ENCODE data around the gene LRBA.
"Not testable (repeated sequence)": the region's sequence is repeated elsewhere in the genome, so short reads cannot be mapped to it uniquely, and the experiment has no call there.

The LRBA gene

DNA sequence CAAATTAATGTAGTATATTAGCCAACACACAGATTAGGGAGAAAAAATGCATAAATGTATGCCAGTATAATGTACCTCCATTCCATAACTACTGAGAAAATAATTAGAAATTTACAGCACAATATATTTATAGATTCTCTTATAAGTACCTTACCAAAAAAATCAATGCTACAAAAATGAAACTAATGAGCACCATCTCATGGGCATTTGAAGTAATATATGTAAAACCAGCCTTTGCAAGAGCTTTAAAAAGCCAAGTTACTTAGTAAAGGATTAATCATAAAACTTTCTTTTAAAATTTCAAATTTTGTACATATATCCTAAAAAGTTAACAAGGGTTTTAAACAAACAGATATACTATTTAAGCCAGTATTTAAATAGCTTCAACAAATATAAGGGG lies 43.2 kb downstream of the LRBA start:
- TF ChIP-seq, protein P1, sequence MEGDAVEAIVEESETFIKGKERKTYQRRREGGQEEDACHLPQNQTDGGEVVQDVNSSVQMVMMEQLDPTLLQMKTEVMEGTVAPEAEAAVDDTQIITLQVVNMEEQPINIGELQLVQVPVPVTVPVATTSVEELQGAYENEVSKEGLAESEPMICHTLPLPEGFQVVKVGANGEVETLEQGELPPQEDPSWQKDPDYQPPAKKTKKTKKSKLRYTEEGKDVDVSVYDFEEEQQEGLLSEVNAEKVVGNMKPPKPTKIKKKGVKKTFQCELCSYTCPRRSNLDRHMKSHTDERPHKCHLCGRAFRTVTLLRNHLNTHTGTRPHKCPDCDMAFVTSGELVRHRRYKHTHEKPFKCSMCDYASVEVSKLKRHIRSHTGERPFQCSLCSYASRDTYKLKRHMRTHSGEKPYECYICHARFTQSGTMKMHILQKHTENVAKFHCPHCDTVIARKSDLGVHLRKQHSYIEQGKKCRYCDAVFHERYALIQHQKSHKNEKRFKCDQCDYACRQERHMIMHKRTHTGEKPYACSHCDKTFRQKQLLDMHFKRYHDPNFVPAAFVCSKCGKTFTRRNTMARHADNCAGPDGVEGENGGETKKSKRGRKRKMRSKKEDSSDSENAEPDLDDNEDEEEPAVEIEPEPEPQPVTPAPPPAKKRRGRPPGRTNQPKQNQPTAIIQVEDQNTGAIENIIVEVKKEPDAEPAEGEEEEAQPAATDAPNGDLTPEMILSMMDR (IDR thresholded peaks at IDR 0.05; ENCODE audit: extremely low read depth, insufficient read depth, missing control alignments), result no peak
- no peak for DNase-seq (ENCODE audit: low spot score)
- in situ Hi-C loops (cut with MboI; ENCODE audit: low pct_unique_long_range_greater_than_20kb, low sequenced_read_pairs, unreplicated experiment), result no loop called here

DNA sequence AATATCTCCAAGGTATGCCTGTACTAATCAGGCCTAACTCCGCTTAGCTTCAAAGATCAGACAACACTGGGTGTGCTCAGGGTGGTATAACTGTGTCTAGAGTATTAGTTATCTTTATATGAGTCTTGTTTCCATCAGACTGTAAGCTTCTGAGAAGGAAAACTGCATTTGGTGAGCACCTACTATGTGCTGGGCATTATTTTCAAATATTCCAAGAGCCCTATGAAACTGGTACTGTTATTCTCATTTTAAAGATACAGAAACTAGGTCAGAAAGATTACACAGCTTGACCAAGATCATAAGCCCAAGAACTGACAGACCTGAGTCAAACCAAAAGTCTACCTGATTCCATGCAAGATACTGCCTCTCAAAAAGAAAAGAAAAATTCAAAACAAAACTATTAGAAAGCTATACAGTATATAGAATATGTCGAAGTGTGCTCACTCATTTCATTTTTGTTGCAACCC lies 44.4 kb downstream of the LRBA start:
- peak; percentile 45 for DNase-seq (ENCODE audit: low spot score)
- in situ Hi-C loops (cut with MboI; ENCODE audit: low pct_unique_long_range_greater_than_20kb, low sequenced_read_pairs, unreplicated experiment), result no loop called here
- TF ChIP-seq, protein P1 (IDR thresholded peaks at IDR 0.05; ENCODE audit: extremely low read depth, insufficient read depth, missing control alignments), result no peak

DNA sequence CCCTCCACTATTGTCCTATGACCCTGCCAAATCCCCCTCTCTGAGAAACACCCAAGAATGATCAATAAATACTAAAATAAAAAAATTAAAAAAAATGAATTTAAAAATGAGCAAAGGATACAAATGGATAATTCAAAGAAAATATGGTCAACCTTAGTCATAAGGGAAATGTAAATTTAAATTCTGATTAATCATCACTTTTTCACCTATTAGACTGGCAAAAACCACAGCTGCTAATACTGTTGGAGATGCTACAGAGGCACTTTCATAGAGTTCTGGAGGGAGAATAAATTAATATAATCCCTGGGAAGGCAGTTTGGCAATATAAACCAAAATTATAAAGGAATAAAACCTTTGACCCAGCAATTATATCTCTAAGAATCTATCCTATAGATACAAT lies 50.3 kb downstream of the LRBA start:
- in situ Hi-C loops (cut with MboI; ENCODE audit: low pct_unique_long_range_greater_than_20kb, low sequenced_read_pairs, unreplicated experiment), result no loop called here
- TF ChIP-seq, protein P1 (IDR thresholded peaks at IDR 0.05; ENCODE audit: extremely low read depth, insufficient read depth, missing control alignments), result no peak
- no peak for DNase-seq (ENCODE audit: low spot score)

DNA sequence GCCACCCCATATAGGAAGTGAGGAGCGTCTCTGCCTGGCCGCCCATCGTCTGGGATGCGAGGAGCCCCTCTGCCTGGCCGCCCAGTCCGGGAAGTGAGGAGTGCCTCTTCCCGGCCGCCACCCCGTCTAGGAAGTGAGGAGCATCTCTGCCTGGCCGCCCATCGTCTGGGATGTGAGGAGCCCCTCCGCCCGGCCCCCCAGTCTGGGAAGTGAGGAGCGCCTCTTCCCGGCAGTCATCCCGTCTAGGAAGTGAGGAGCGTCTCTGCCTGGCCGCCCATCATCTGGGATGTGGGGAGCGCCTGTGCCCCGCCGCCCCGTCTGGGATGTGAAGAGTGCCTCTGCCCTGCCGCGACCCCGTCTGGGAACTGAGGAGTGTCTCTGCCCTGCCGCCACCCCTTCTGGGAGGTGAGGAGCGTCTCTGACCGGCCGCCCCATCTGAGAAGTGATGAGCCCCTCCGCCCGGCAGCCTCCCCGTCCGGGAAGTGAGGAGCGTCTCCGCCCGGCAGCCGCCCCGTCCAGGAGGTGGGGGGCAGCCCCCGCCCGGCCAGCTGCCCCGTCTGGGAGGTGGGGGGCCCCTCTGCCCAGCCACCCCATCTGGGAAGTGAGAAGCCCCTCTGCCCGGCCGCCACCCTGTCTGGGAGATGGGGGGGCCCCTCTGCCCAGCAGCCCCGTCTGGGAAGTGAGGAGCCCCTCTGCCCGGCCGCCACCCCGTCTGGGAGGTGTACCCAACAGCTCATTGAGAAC lies 51.3 kb downstream of the LRBA start:
- in situ Hi-C loops (cut with MboI; ENCODE audit: low pct_unique_long_range_greater_than_20kb, low sequenced_read_pairs, unreplicated experiment); DNase-seq (ENCODE audit: low spot score): not testable (repeated sequence)

DNA sequence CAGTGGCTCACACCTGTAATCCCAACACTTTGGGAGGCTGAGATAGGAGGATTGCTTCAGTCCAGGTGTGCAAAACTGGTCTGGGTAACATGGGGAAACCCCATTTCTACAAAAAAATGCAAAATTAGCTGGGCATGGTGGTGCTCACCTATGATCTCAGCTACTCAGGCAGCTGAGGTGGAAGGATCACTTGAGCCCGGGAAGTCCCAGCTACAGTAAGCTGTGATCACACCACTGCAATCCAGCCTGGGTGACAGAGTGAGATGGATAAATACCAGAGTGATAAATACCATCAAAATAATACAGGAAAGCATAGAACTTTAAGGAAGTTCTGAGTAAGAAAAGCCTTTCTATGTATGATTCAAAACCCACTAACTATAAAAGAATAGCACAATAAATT lies 52.8 kb downstream of the LRBA start:
- TF ChIP-seq, protein P1 (IDR thresholded peaks at IDR 0.05; ENCODE audit: extremely low read depth, insufficient read depth, missing control alignments), result no peak
- DNase-seq (ENCODE audit: low spot score), result no peak
- in situ Hi-C loops (cut with MboI; ENCODE audit: low pct_unique_long_range_greater_than_20kb, low sequenced_read_pairs, unreplicated experiment), result no loop called here

DNA sequence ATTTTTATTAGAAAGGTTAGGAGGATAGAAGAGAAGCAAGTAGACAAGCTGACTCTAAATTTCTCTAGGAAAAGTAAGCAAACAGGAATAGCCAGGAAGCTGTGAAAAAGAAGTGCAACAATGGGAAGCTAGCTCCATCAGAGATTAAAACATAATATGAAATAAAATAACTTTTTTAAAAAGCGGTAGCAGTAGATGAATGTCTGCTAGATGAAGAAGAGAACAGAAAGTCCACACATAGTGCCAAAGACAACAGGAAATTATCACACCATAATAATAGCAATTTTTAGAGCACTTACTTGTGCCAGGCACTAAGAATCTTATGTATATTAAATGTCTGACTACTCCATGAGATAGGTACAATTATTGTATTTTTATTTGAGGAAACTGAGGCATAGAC lies 53.5 kb downstream of the LRBA start:
- TF ChIP-seq, protein P1 (IDR thresholded peaks at IDR 0.05; ENCODE audit: extremely low read depth, insufficient read depth, missing control alignments), result no peak
- in situ Hi-C loops (cut with MboI; ENCODE audit: low pct_unique_long_range_greater_than_20kb, low sequenced_read_pairs, unreplicated experiment), result no loop called here
- DNase-seq (ENCODE audit: low spot score), result no peak

DNA sequence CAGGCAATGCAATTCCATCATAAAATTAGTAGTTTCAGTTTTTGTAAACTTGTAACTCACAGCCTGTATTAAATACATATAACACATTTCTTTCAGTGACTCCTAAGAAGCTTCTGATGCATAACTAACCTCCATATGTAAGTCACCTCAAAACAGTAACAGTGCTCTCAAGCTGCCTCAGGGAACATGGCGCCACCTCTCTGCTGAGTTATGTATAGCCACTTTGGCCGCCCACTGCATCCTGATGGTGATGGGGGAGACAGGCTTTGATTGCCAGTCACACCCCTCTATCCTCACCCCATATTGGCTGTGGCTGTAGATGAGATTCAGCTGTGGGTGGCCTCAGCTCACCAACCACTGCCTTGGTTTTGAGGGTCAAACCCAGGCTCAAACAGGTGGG lies 54.3 kb downstream of the LRBA start:
- TF ChIP-seq, protein P1 (IDR thresholded peaks at IDR 0.05; ENCODE audit: extremely low read depth, insufficient read depth, missing control alignments), result peak; percentile 57
- in situ Hi-C loops (cut with MboI; ENCODE audit: low pct_unique_long_range_greater_than_20kb, low sequenced_read_pairs, unreplicated experiment), result no loop called here
- peak; percentile 39 for DNase-seq (ENCODE audit: low spot score)

All from GM13977 (cell line).